ENCODE data around the gene AOX1. TPM values are rescaled to one million over a fixed set of nuclear protein-coding genes. Genes with fewer than 3 reads are reported as not detected.
"Not testable (repeated sequence)": the region's sequence is repeated elsewhere in the genome, so short reads cannot be mapped to it uniquely, and the experiment has no call there.

The AOX1 gene
- total RNA-seq, 1 donor from 2014 or later, result 3.4 TPM

DNA sequence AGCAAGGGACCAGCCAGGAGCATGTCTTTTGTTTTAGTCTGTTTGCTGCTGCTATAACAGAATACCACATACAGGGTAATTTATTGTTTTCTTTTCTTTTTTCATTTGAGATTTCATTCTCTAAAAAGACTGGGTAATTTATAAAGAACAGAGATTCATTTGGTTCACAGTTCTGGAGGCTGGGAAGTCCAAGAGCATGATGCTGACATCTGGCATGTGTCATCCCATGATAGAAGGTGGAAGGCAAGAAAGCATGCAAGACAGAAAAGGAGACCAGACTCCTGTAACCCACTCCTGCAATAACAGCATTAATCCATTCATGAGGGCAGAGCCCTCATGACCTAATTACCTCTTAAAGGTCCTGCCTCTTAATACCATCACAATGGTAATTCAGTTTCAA, 45.0 kb upstream of the AOX1 start:
- no peaks in the 10 kb centered on the region for H3K27me3 ChIP-seq (ENCODE audit: insufficient read depth, low read length)
- Mint-ChIP-seq H3K4me3 (ENCODE audit: unreplicated experiment) (no peak overlapping the region), H3K9me3 (ENCODE audit: unreplicated experiment) (peaks cover 3% of the 10 kb centered on the region), H3K27me3 (ENCODE audit: low read depth, unreplicated experiment) (no peaks in the 10 kb centered on the region), H3K27ac (ENCODE audit: unreplicated experiment) (no peak overlapping the region), H3K4me1 (ENCODE audit: low read depth, unreplicated experiment) (no peaks in the 10 kb centered on the region), H3K36me3 (ENCODE audit: low read depth, unreplicated experiment) (peaks cover 10% of the 10 kb centered on the region)
- no peak overlapping the region for H3K9ac ChIP-seq (ENCODE audit: low read length)
- H2AFZ ChIP-seq (ENCODE audit: low read depth, low read length), result no peak overlapping the region
- H3K4me1 ChIP-seq (ENCODE audit: insufficient read depth, low read length), result no peaks in the 10 kb centered on the region
- no peak overlapping the region for H3K4me2 ChIP-seq (ENCODE audit: low read length)
- no peak overlapping the region for H3K27ac ChIP-seq (ENCODE audit: low read depth, low read length)
- H4K20me1 ChIP-seq (ENCODE audit: insufficient read depth, low read length), result no peaks in the 10 kb centered on the region
- H3K4me3 ChIP-seq (ENCODE audit: insufficient read depth, low read depth, low read length), result no peak overlapping the region
- H3K79me2 ChIP-seq (ENCODE audit: insufficient read depth, low read length), result no peaks in the 10 kb centered on the region
- TF ChIP-seq EZH2 (IDR thresholded peaks at IDR 0.05; ENCODE audit: insufficient read depth, low read length), result no peak
- TF ChIP-seq, protein P1, sequence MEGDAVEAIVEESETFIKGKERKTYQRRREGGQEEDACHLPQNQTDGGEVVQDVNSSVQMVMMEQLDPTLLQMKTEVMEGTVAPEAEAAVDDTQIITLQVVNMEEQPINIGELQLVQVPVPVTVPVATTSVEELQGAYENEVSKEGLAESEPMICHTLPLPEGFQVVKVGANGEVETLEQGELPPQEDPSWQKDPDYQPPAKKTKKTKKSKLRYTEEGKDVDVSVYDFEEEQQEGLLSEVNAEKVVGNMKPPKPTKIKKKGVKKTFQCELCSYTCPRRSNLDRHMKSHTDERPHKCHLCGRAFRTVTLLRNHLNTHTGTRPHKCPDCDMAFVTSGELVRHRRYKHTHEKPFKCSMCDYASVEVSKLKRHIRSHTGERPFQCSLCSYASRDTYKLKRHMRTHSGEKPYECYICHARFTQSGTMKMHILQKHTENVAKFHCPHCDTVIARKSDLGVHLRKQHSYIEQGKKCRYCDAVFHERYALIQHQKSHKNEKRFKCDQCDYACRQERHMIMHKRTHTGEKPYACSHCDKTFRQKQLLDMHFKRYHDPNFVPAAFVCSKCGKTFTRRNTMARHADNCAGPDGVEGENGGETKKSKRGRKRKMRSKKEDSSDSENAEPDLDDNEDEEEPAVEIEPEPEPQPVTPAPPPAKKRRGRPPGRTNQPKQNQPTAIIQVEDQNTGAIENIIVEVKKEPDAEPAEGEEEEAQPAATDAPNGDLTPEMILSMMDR (IDR thresholded peaks at IDR 0.05; ENCODE audit: insufficient read depth, low read depth, low read length), result no peak
- DNase-seq (ENCODE audit: low read depth), result no peak
- H3K9me3 ChIP-seq (ENCODE audit: insufficient read depth, low read depth, low read length), result no peaks in the 10 kb centered on the region
- FAIRE-seq, result no peak
- H3K36me3 ChIP-seq (ENCODE audit: insufficient read depth, low read length), result peaks cover 10% of the 10 kb centered on the region

DNA sequence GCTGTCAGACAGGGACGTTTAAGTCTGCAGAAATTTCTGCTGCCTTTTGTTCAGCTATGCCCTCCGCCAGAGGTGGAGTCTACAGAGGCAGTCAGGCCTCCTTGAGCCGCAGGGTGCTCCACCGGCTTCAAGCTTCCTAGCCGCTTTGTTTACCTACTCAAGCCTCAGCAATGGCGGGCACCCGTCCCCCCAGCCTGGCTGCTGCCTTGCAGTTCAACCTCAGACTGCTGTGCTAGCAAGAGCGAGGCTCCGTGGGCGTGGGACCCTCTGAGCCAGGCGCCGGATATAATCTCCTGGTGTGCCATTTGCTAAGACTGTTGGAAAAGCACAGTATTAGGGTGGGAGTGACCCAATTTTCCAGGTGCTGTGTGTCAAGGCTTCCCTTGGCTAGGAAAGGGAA, 19.2 kb upstream of the AOX1 start:
- H3K4me3 Mint-ChIP-seq (ENCODE audit: unreplicated experiment); H3K4me2 ChIP-seq (ENCODE audit: low read length); H3K9me3 Mint-ChIP-seq (ENCODE audit: unreplicated experiment); H3K27ac Mint-ChIP-seq (ENCODE audit: unreplicated experiment); H3K9me3 ChIP-seq (ENCODE audit: insufficient read depth, low read depth, low read length); H3K27me3 ChIP-seq (ENCODE audit: insufficient read depth, low read length); H3K4me1 ChIP-seq (ENCODE audit: insufficient read depth, low read length); FAIRE-seq; H3K27ac ChIP-seq (ENCODE audit: low read depth, low read length); H3K4me1 Mint-ChIP-seq (ENCODE audit: low read depth, unreplicated experiment); H3K27me3 Mint-ChIP-seq (ENCODE audit: low read depth, unreplicated experiment); H3K36me3 ChIP-seq (ENCODE audit: insufficient read depth, low read length); H3K9ac ChIP-seq (ENCODE audit: low read length); H2AFZ ChIP-seq (ENCODE audit: low read depth, low read length); H3K4me3 ChIP-seq (ENCODE audit: insufficient read depth, low read depth, low read length); H3K36me3 Mint-ChIP-seq (ENCODE audit: low read depth, unreplicated experiment); H4K20me1 ChIP-seq (ENCODE audit: insufficient read depth, low read length); DNase-seq (ENCODE audit: low read depth): not testable (repeated sequence)
- peaks cover 15% of the 10 kb centered on the region for H3K79me2 ChIP-seq (ENCODE audit: insufficient read depth, low read length)

DNA sequence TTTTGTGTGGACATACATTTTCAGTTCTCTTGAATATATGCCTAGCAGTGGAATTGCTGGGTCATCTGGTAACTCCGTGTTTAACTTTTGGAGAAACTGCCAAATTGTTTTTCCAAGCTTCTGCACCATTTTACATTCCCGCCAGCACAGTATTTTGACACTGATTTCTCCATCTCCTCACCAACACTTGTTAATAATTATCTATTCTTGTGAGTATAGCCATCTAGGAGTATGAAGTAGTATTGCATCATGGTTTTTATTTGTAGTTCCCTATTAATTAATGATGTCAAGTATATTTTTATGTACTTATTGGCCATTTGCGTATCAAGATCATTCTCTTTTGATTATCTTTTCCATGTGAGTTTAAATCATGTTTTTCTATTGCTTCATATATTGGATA, 17.9 kb upstream of the AOX1 start:
- TF ChIP-seq EZH2 (IDR thresholded peaks at IDR 0.05; ENCODE audit: insufficient read depth, low read length), result no peak
- TF ChIP-seq, protein P1 (IDR thresholded peaks at IDR 0.05; ENCODE audit: insufficient read depth, low read depth, low read length), result no peak
- Histone ChIP-seq H3K4me2 (ENCODE audit: low read length) (no peak overlapping the region), H3K27me3 (ENCODE audit: insufficient read depth, low read length) (no peaks in the 10 kb centered on the region), H3K9ac (ENCODE audit: low read length) (no peak overlapping the region), H3K27ac (ENCODE audit: low read depth, low read length) (no peak overlapping the region), H3K79me2 (ENCODE audit: insufficient read depth, low read length) (peaks cover 15% of the 10 kb centered on the region), H3K9me3 (ENCODE audit: insufficient read depth, low read depth, low read length) (no peaks in the 10 kb centered on the region), H3K4me1 (ENCODE audit: insufficient read depth, low read length) (no peaks in the 10 kb centered on the region), H3K4me3 (ENCODE audit: insufficient read depth, low read depth, low read length) (no peak overlapping the region), H3K36me3 (ENCODE audit: insufficient read depth, low read length) (peaks cover 3% of the 10 kb centered on the region), H2AFZ (ENCODE audit: low read depth, low read length) (no peak overlapping the region), H4K20me1 (ENCODE audit: insufficient read depth, low read length) (no peaks in the 10 kb centered on the region)
- peaks cover 4% of the 10 kb centered on the region for H3K9me3 Mint-ChIP-seq (ENCODE audit: unreplicated experiment)
- H3K27ac Mint-ChIP-seq (ENCODE audit: unreplicated experiment), result no peak overlapping the region
- H3K4me3 Mint-ChIP-seq (ENCODE audit: unreplicated experiment), result no peak overlapping the region
- FAIRE-seq, result no peak
- peaks cover 2% of the 10 kb centered on the region for H3K36me3 Mint-ChIP-seq (ENCODE audit: low read depth, unreplicated experiment)
- DNase-seq (ENCODE audit: low read depth), result no peak
- H3K4me1 Mint-ChIP-seq (ENCODE audit: low read depth, unreplicated experiment), result no peaks in the 10 kb centered on the region
- H3K27me3 Mint-ChIP-seq (ENCODE audit: low read depth, unreplicated experiment), result no peaks in the 10 kb centered on the region
